ENCODE results near the gene KCNN3. TPM values are rescaled to one million over a fixed set of nuclear protein-coding genes. Genes with fewer than 3 reads are reported as not detected.

KCNN3 gene
- under 0.01 TPM in 2 replicates for total RNA-seq

GRCh38 chr1:154870115-154870571 lies at the start of gene KCNN3:
KCNN3 (minus strand) TSS chr1:154870281; CDS start chr1:154869964, 317 bp downstream.

Other genes with a start within 250 kb of the KCNN3 start
- gene PMVK, start 66.4 kb upstream of the KCNN3 start, total RNA-seq = 6.9 and 9.6 TPM in 2 replicates
- gene PBXIP1, start 85.8 kb upstream of the KCNN3 start, total RNA-seq = 28.8 and 102 TPM in 2 replicates
- gene PYGO2, start 91.5 kb upstream of the KCNN3 start, total RNA-seq = 8.6 and 9.5 TPM in 2 replicates
- 161 and 222 TPM in 2 replicates for gene SHC1, start 100.5 kb upstream of the KCNN3 start, total RNA-seq
- gene CKS1B, start 104.4 kb upstream of the KCNN3 start, total RNA-seq = 77.5 and 224 TPM in 2 replicates
- 16.2 and 19.6 TPM in 2 replicates for gene FLAD1, start 113.1 kb upstream of the KCNN3 start, total RNA-seq
- gene LENEP, start 123.3 kb upstream of the KCNN3 start, total RNA-seq = 1.00 TPM in 1 of 2 replicates, not detected in the other
- gene ZBTB7B, start 132.5 kb upstream of the KCNN3 start, total RNA-seq = 11.4 and 22.7 TPM in 2 replicates
- gene DCST2, start 163.5 kb upstream of the KCNN3 start, total RNA-seq = 0.11 TPM in 1 of 2 replicates, not detected in the other
- gene DCST1, start 163.5 kb upstream of the KCNN3 start, total RNA-seq = not detected in 2 replicates
- gene ADAM15, start 181.0 kb upstream of the KCNN3 start, total RNA-seq = 56.7 and 69.5 TPM in 2 replicates
- gene EFNA4, start 193.5 kb upstream of the KCNN3 start, total RNA-seq = 1.7 and 2.9 TPM in 2 replicates
- 0.22 and 0.50 TPM in 2 replicates for gene EFNA3, start 208.6 kb upstream of the KCNN3 start, total RNA-seq